Activated T-cell treated with anti-CD3 and anti-CD28 coated beads, Interleukin-2, amount 50 U/mL, for 24 hours (primary cell): ENCODE results near the gene NEGR1.

ENCODE experiments used
- DNase-seq: peaks from one replicate; pipeline ENCODE4 v3.0.0-alpha.2; 2020
- H3K27ac Mint-ChIP-seq: 2 replicates; pipeline ENCODE4 v1.8.0; 2020; ENCODE audit warnings: mild to moderate bottlenecking, mixed read lengths
- H3K27me3 Mint-ChIP-seq: 2 replicates; pipeline ENCODE4 v1.8.0; 2020; ENCODE audit warnings: mixed read lengths
- H3K36me3 Mint-ChIP-seq: 2 replicates; pipeline ENCODE4 v1.8.0; 2020; ENCODE audit warnings: low read depth, mixed read lengths
- H3K4me1 Mint-ChIP-seq: 2 replicates; pipeline ENCODE4 v1.8.0; 2020; ENCODE audit warnings: low read depth, mixed read lengths
- H3K4me3 Mint-ChIP-seq: 2 replicates; pipeline ENCODE4 v1.8.0; 2020; ENCODE audit warnings: mild to moderate bottlenecking, moderate library complexity, mixed read lengths
- H3K9me3 Mint-ChIP-seq: 2 replicates; pipeline ENCODE4 v1.8.0; 2020; ENCODE audit warnings: mixed read lengths

NEGR1 gene

DNA sequence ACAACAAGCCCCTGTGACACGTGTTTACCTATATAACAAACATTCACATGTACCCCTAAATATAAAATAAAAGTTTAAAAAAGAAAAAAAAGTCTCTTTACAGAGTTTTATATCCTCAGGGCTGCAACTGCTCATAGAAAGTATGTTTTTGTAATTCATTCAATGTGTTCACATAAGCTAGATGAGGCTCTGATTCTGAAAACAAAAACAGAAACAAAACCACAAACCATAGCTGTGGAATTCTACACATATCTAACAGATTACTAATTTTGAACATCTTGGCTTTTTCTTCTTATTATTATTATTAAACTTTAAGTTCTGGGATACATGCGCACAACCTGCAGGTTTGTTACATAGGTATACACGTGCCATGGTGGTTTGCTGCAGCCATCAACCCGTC lies 621.9 kb downstream of the NEGR1 start:
- no peaks in the 10 kb centered on the region for H3K36me3 Mint-ChIP-seq
- H3K9me3 Mint-ChIP-seq: peaks cover 3% of the 10 kb centered on the region
- no peaks in the 10 kb centered on the region for H3K4me1 Mint-ChIP-seq
- no peak for DNase-seq
- no peak overlapping the region for H3K27ac Mint-ChIP-seq
- no peaks in the 10 kb centered on the region for H3K27me3 Mint-ChIP-seq
- no peak overlapping the region for H3K4me3 Mint-ChIP-seq

DNA sequence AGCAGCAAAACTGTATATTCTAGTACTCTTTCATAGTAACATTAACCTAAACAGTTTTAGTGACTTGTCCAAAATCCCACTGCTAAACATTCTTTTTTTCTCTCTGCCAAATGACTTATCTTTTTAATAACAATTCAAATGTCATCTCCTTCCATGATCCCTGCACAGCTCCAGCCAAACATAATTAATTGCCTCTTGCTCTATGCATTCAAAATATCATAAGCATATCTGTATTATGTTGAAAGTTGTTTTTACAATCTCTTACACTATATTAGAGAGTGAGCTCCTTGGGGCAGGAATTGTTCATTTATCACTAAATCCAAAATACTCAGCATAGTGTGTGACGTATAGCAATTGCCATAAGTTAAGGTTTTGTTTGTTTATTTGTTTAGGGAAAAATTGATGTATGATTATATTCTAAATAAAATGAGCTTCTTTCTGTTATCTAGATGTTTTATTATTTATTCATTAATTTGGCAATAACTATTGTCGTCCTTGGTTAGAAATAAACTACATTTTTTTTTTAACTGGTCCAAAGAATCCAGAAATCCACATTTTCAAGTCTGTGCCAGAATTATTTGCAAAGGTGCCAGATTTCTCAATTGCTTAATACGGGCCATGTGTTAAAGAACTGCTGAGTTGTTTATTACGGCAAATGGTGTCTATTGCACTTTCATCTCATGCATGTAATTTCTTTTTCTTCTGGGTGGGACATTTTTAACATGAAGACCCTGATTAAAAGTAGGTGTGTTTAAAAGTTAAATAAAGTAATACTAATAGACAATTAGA lies 624.3 kb downstream of the NEGR1 start:
- H3K9me3 Mint-ChIP-seq: peaks cover 3% of the 10 kb centered on the region
- no peaks in the 10 kb centered on the region for H3K27me3 Mint-ChIP-seq
- H3K36me3 Mint-ChIP-seq: no peaks in the 10 kb centered on the region
- no peak overlapping the region for H3K4me3 Mint-ChIP-seq
- H3K4me1 Mint-ChIP-seq: no peaks in the 10 kb centered on the region
- no peak for DNase-seq
- H3K27ac Mint-ChIP-seq: no peak overlapping the region

DNA sequence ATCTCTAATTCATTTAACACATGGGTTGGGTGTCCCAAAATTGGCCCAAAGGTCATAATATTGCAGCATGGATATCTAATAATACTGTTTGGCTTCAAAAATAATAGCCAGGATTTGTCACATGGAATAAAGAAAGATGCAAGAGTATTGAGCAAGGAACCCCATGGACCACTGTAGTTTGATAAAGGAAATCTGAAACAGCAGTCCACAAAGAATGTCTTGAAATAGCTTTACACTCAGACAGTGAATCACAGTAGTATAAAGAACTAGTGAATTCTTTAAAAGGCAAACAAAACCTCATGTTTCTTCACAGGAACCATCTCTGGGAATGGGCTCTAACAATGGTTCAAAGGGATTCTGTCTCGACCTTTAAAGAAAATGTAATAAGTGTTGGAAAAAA lies 625.4 kb downstream of the NEGR1 start:
- Mint-ChIP-seq H3K27ac (no peak overlapping the region), H3K4me3 (no peak overlapping the region), H3K36me3 (no peaks in the 10 kb centered on the region), H3K4me1 (no peaks in the 10 kb centered on the region), H3K27me3 (no peaks in the 10 kb centered on the region), H3K9me3 (peaks cover 3% of the 10 kb centered on the region)
- DNase-seq: no peak

DNA sequence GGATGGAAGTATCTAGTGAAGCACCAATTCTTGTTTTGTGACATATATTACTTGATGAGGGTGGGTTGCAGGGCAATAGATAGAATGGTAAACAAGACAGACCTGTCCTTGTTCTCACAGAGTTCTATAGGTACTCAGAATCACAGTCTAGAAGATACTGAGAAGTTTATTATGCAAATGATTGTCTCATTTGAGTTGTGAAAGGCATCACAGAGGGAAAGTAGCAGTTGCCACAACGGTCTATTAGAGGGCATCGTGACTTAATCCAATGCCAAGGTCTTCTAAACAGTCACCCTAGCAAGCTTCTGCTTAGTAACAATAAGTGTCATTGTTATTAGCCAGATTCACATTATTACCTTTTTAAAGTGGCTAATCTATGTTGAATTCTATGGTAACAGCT lies 626.7 kb downstream of the NEGR1 start:
- peaks cover 3% of the 10 kb centered on the region for H3K9me3 Mint-ChIP-seq
- H3K4me3 Mint-ChIP-seq: no peak overlapping the region
- DNase-seq: no peak
- no peaks in the 10 kb centered on the region for H3K4me1 Mint-ChIP-seq
- H3K27ac Mint-ChIP-seq: no peak overlapping the region
- no peaks in the 10 kb centered on the region for H3K27me3 Mint-ChIP-seq
- no peaks in the 10 kb centered on the region for H3K36me3 Mint-ChIP-seq

DNA sequence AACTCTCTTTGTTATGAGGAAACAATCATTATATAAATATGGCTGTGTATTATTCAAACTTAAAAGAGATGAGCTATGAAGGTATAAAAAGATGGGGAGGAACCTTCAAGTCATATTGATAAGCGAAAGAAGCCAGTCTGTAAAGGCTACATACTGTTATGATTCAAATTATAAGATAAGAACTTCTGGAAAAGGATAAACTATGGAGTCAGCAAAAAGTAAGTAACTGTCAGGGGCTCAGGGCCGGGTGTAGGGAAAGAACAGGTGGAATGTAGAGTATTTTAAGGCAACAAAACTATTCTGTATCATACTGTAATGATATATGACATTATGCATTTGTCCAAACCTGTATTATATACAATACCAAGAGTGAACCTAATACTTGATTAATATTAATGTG lies 628.4 kb downstream of the NEGR1 start:
- DNase-seq: no peak
- Mint-ChIP-seq H3K27ac (no peak overlapping the region), H3K9me3 (no peaks in the 10 kb centered on the region), H3K27me3 (no peaks in the 10 kb centered on the region), H3K4me1 (no peaks in the 10 kb centered on the region), H3K36me3 (no peaks in the 10 kb centered on the region), H3K4me3 (no peak overlapping the region)

DNA sequence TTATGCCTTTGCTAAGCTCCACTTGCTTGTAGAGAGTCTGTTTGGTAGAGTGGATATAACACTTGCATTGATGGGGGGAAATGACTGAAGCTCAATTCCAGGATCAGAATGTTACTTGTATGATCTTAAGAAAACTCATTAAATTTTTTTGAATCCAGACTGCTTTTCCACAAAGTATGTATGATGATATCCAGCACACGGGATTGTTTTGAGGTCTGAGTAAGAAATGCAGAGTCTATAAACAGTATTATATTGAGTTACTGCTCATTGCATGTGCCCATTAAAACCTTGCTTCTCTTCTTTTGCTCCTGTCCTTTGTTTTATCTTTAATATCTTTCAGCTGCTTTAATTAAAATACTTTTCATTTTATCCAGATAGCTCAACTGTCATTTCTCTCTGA lies 631.1 kb downstream of the NEGR1 start:
- H3K9me3 Mint-ChIP-seq: no peaks in the 10 kb centered on the region
- H3K4me3 Mint-ChIP-seq: no peak overlapping the region
- no peaks in the 10 kb centered on the region for H3K27me3 Mint-ChIP-seq
- no peaks in the 10 kb centered on the region for H3K36me3 Mint-ChIP-seq
- no peaks in the 10 kb centered on the region for H3K4me1 Mint-ChIP-seq
- no peak for DNase-seq
- no peak overlapping the region for H3K27ac Mint-ChIP-seq

DNA sequence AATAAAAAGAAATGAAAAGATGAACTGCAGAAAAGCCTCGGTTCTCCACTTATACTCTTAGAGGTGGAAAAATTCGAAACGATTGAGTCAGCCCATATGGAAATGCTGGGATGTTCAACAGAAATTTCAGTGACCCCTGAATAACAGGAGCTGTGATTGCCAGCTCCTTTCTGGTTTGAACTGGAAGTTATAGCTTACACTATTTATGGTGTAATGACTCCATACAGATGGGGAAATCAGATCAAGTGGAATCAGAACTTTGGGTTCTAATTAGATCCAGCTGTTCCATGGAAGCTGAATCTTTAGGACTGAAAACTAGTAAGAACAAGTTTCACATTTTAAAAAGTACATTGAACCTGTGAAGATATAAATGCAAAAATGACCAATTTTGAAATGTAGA lies 632.2 kb downstream of the NEGR1 start:
- Mint-ChIP-seq H3K4me1 (no peaks in the 10 kb centered on the region), H3K27ac (no peak overlapping the region), H3K27me3 (no peaks in the 10 kb centered on the region), H3K9me3 (no peaks in the 10 kb centered on the region), H3K4me3 (no peak overlapping the region), H3K36me3 (no peaks in the 10 kb centered on the region)
- DNase-seq: no peak

DNA sequence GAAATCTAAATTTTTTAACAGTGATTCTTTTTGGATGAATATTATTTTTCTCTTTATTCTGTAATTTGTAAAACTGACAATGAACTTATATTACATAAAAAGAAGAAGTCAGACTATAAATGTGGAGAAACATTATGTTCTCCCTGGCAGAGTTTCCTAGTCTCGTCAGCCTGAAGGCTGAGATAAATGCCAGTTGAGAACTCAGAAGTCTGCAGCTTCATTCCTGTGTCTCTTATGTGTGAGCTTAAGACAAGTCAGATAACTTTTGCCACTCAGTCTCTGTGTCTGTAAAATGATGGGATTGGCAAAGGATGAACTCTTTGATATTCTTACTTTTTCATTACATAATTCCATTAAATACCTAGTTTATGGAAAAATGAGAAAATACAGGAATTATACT lies 632.7 kb downstream of the NEGR1 start:
- H3K27ac Mint-ChIP-seq: no peak overlapping the region
- no peak overlapping the region for H3K4me3 Mint-ChIP-seq
- no peaks in the 10 kb centered on the region for H3K27me3 Mint-ChIP-seq
- DNase-seq: no peak
- no peaks in the 10 kb centered on the region for H3K4me1 Mint-ChIP-seq
- no peaks in the 10 kb centered on the region for H3K9me3 Mint-ChIP-seq
- H3K36me3 Mint-ChIP-seq: no peaks in the 10 kb centered on the region

DNA sequence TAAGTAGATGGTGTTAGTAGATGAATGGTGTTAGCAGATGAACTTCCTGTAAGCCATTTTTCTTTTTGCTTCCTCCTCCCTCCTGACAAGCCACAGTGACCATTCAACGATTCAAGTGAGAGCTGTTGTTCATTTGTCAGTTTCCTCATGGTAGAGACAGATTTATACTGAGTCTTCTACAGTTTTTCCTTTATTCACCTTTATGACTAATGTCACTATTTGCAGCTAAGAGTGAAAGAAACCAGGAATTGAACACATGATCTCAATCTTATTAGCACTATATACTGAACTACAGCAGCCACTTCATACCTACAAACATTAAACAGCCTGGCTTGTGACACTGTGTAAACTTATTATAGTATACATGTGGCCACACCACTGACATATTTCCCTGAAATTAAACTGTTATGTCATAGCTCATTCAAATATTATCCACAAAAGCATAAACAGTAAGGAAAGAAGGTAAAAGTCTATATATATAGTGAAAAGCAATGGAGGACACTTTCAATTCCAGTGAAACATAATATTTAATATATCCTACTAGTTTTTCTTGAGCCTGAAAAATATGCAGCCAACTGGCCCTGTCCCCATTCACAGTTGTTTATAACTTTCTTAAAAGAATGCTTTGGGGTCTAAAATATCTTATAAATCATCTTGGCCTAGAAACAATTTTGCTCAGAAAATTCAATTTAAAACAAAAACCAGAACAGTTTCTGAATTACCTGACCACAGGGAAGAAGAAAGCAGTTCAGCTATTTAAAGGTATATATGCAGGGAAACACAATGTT lies 634.6 kb downstream of the NEGR1 start:
- no peaks in the 10 kb centered on the region for H3K36me3 Mint-ChIP-seq
- DNase-seq: no peak
- no peaks in the 10 kb centered on the region for H3K9me3 Mint-ChIP-seq
- H3K4me1 Mint-ChIP-seq: no peaks in the 10 kb centered on the region
- H3K4me3 Mint-ChIP-seq: no peak overlapping the region
- H3K27ac Mint-ChIP-seq: no peak overlapping the region
- H3K27me3 Mint-ChIP-seq: no peaks in the 10 kb centered on the region

DNA sequence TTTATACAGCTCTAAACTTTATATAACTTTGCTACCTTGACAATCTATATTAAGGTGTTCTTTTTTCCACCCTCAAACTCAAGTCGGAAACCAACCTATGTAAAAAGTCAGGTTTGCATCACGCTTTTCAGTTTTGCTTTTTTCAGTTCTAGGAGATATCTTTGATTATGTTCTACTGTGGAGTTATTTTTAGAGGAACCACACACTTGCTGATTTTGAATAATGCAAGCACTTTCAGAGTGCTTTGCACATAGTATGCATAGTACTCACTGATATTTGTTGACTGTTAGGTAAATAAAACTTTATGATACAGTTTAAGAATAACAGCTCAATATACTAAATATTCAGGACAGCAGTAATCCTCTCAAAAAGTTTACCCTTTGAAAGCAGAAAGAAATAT lies 637.3 kb downstream of the NEGR1 start:
- no peaks in the 10 kb centered on the region for H3K36me3 Mint-ChIP-seq
- H3K4me3 Mint-ChIP-seq: no peak overlapping the region
- no peaks in the 10 kb centered on the region for H3K27me3 Mint-ChIP-seq
- no peak overlapping the region for H3K27ac Mint-ChIP-seq
- DNase-seq: no peak
- no peaks in the 10 kb centered on the region for H3K9me3 Mint-ChIP-seq
- no peaks in the 10 kb centered on the region for H3K4me1 Mint-ChIP-seq

DNA sequence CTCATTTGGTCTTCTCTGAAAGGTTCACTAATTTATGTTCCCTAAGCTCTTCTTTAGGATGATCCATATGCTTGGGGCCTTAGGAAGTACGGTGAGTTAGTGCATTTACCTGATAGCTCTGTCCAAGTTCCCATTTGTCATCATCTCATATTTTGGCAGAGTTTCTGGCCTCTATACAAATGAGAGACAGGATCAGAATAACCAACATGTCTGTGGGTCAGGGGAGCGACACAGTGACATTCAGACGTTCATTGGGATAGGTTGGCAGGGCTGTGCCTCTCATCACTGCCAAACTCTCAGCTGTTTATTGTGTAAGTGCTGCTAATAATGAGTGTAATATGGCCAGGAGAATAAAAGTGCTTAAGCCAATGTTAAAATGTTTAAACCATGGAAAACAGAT lies 640.4 kb downstream of the NEGR1 start:
- Mint-ChIP-seq H3K27ac (no peak overlapping the region), H3K9me3 (no peaks in the 10 kb centered on the region), H3K36me3 (no peaks in the 10 kb centered on the region), H3K4me3 (no peak overlapping the region), H3K4me1 (no peaks in the 10 kb centered on the region), H3K27me3 (no peaks in the 10 kb centered on the region)
- no peak for DNase-seq

DNA sequence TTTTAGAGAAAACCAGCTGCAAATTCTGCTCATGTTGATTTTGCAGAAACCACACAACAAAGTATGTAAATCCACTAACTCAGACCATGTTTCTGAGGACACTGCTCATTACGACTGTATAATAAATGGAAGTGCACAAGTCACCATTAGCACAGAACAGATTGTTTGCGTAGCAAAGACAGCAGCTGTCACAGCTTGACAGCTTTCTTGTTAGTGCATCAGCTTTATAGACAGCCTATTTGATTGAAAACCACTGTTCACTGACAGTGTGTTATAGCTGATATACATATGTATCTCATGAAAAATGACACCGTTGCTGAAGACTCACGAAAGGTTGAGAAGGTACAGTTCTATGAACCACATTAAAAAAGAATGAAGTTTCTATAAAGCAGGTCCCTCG lies 641.3 kb downstream of the NEGR1 start:
- no peaks in the 10 kb centered on the region for H3K4me1 Mint-ChIP-seq

DNA sequence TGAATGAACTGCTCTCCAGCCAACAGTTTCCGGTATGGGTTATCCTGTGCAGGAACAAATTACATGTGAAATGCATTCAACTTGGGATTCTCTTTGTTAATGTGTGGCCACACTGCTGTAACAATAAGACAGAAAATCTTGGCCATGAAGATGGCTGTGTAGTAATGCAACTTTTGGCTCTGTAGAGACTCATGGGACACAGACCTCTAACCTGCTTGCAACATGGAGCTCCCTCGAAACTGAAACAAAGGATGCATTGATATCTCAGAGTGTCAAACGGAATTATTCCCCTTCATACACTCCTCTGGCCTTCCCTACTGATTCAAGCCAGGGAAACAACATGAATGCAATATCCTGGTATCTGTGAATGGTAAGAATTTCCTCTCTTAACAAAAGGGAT lies 642.2 kb downstream of the NEGR1 start:
- Mint-ChIP-seq H3K4me1 (no peaks in the 10 kb centered on the region), H3K27me3 (no peaks in the 10 kb centered on the region), H3K9me3 (peaks cover 6% of the 10 kb centered on the region), H3K36me3 (no peaks in the 10 kb centered on the region), H3K4me3 (no peak overlapping the region), H3K27ac (no peak overlapping the region)
- DNase-seq: no peak

More for the DNA sequence above, 641.3 kb downstream of the NEGR1 start:
- no peak for DNase-seq
- Mint-ChIP-seq H3K36me3 (no peaks in the 10 kb centered on the region), H3K27me3 (no peaks in the 10 kb centered on the region), H3K4me3 (no peak overlapping the region), H3K27ac (no peak overlapping the region), H3K9me3 (no peaks in the 10 kb centered on the region)

DNA sequence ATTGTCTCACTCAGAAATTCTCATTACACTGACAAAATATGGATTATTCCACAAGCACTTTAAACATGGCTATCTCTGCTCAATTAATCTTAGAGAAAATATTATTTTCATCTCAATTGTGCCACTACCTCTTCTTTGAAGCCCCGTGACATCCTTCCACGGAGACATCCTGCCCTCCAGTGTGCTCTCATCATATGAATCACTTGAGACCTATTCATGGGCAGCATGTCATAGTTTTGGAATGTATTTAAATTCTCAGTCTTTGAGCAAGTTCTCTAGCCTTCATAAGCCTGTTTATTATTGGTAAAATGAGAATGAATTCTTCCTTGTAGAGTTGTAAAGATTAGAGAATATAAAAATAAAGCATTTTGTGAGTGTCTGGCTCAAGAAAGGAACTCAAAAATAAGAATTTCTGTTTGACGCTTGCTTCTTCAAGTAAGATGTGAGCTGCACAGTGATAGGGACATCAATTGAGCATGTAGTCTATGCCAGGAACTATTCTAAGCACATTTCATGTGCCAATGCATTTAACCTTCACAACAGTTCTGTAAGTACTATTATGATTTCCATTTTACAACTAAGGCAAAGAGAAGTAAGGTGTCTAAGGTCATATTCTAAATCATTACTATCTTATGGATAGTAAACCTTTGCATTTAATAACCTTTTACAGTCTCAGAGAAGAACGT lies 644.1 kb downstream of the NEGR1 start:
- Mint-ChIP-seq H3K27me3 (no peaks in the 10 kb centered on the region), H3K4me1 (no peaks in the 10 kb centered on the region), H3K4me3 (no peak overlapping the region), H3K9me3 (peaks cover 7% of the 10 kb centered on the region), H3K36me3 (no peaks in the 10 kb centered on the region), H3K27ac (no peak overlapping the region)
- DNase-seq: no peak

DNA sequence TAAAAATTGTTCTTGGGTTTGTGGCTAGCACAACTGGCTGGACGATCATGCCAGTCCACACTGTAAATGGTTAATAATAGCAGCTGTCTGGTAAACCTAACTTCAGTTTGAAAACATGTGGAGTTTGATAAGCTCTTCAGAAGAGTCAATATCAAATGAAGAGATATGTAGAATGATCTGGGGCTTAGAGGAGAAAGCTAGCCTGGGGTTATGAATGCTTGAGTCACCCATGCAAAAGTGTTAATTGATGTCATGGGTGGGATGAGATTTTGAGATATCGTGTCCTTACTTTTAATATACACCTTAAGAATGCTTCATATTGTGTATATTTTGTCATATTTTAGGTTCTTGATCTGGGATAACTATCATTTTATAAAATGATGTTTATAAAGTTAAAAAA lies 646.8 kb downstream of the NEGR1 start:
- Mint-ChIP-seq H3K36me3 (no peaks in the 10 kb centered on the region), H3K4me1 (no peaks in the 10 kb centered on the region), H3K27me3 (no peaks in the 10 kb centered on the region), H3K9me3 (peaks cover 8% of the 10 kb centered on the region), H3K4me3 (no peak overlapping the region), H3K27ac (no peak overlapping the region)
- DNase-seq: no peak
